IPS DF 4.7 (cell line): ENCODE measurements around the gene DNAJC1.
"Not testable (repeated sequence)": the region's sequence is repeated elsewhere in the genome, so short reads cannot be mapped to it uniquely, and the experiment has no call there.

Experiments used
- DNase-seq: peaks from one replicate; pipeline ENCODE4 v3.0.0-alpha.2; 2013; ENCODE audit warnings: low spot score; ENCODE audit errors: extremely low read depth

Gene DNAJC1

GRCh38 chr10:21732067-21732772 lies 271.3 kb downstream of the DNAJC1 start:
- DNase-seq: peak; percentile 87

DNA sequence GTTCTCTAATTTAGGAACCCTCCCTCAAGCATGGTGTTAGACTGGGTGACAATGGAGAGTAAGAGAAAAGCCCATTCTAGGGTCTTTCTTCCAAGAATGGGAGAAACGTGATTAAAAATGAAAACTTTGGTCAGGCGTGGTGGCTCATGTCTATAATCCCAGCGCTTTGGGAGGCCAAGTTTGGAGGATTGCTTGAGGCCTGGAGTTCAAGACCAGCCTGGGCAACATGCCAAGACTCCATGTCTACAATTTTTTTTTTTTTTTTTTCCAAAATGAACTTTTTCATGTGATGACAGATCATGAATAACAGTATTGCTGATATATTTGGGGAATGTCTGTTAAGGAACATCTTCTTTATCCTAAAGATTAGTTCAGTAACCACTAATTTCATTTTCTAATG lies 274.9 kb downstream of the DNAJC1 start:
- DNase-seq: no peak

- DNase-seq: no peak
These were observed 275.9 kb downstream of the DNAJC1 start for GRCh38 chr10:21727452-21728168.

- DNase-seq: no peak
These were observed 276.8 kb downstream of the DNAJC1 start for GRCh38 chr10:21726601-21727225.

DNA sequence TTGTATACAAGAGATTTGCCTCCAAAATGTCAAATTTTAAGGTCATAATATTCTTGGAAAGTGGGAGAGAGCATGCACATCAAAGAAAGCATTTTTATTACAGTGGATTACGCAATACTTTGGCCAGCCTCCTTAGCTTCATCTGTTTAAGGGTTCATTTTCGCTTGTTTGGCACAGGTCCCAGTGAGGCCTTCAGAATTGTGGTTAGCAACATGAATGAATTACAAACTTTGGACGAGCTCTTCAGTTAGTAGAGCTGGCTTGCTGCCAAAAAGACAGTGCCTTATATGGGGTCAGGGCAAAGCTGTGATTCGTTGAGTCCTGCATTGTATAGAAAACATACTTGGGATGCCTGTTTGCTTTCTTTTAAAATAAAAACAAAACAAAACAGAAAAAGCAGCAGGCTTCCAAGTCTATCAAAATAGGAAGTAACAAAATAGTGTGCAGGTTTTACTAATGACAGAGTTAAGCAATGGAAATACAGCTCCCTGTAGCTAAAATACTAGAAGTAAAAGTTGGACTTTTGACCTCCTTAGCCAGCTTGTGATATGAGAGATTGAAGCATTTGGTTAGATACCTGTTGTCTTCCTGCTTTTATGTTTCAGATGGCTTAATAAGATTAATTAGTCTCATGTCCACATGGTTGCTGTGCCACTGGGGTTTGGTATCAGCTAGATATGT lies 278.7 kb downstream of the DNAJC1 start:
- no peak for DNase-seq

- DNase-seq: no peak
These were observed 279.4 kb downstream of the DNAJC1 start for GRCh38 chr10:21724020-21724589.

GRCh38 chr10:21722209-21722608 lies 281.3 kb downstream of the DNAJC1 start:
- no peak for DNase-seq

GRCh38 chr10:21721000-21721665 lies 282.4 kb downstream of the DNAJC1 start:
- no peak for DNase-seq

DNA sequence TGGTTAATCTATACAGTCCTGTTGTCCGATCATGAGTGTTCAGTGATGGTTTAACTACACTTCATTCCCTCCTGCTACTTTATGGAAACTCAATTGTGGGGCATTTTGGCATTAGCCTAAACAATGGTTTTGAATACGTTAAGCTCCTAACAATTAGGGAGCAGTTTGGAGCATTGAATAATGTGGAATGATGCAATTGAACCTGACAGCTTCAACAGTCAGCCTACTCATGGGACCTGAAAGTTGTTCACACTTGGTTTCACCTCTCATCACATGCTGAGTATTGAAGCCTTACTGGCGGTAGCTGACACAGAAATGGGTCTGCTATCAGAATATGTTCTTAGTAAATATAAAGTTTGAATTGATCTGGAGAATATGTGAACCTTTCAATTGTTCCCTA lies 283.4 kb downstream of the DNAJC1 start:
- no peak for DNase-seq

- DNase-seq: no peak
These were observed 284.0 kb downstream of the DNAJC1 start for GRCh38 chr10:21719502-21719901.

DNA sequence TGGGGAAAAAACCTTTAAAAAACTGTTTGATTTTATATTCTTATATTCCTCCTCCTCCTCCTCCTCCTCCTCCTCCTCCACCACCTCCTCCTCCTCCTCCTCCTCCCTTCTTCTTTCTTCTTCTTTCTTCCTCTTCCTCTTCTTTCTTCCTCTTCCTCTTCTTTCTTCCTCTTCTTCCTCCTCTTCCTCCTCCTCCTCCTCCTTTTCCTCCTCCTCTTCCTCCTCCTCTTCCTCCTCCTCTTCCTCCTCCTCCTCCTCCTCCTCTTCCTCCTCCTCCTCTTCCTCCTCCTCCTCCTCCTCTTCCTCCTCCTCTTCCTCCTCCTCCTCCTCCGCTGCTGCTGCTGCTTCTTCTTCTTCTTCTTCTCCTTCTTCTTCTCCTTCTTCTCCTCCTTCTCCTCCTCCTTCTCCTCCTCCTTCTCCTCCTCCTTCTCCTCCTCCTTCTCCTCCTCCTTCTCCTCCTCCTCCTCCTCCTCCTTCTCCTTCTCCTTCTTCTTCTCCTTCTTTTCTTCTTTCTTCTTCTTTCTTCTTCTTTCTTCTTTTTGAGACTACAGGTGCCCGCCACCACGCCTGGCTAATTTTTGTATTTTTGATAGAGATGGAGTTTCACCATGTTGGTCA lies 286.0 kb downstream of the DNAJC1 start:
- not testable (repeated sequence) for DNase-seq

- no peak for DNase-seq
These were observed 287.9 kb downstream of the DNAJC1 start for GRCh38 chr10:21715531-21716195.

GRCh38 chr10:21712975-21713374 lies 290.6 kb downstream of the DNAJC1 start:
- DNase-seq: no peak

DNA sequence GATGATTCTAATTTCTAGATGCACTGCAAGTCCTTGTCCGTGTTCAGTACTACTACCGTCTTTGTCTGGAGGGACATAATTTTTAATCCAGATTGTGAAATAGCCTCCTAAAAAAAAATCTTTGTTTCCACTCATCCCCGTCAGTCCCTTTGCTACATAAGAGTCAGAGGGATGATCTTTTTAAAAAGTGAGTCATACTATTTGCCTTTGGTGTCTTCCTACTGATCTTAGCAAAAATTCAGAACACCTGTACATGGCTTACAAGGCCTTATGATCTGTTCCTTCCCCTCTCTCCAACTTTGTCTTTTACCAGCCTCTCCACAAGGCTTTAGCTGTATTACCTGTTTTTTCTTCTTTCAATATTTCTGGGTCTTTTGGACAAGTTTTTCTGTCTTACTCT lies 296.0 kb downstream of the DNAJC1 start:
- no peak for DNase-seq
